Endothelial cell of umbilical vein (primary cell): ENCODE results near the gene ZFR2. TPM values are rescaled to one million over a fixed set of nuclear protein-coding genes. Genes with fewer than 3 reads are reported as not detected.

Source experiments
- BruUV-seq: library from RNA; stranded (reverse); fragments of 400-500 nt; replicated peaks from 2 replicates; lab custom pipeline; 2021; lab: Mats Ljungman, UMichigan
- CTCF ChIA-PET: fragments of 300-600, 350-600 bp; sonication (Branson Sonifier 250); formaldehyde crosslinking; loops from one replicate; lab custom pipeline; 2021; ENCODE audit warnings: antibody characterized with exemption, inconsistent platforms; lab: Charles Lee
- POLR2A ChIA-PET: fragments of 300-600, 350-600 bp; sonication (Branson Sonifier 250); formaldehyde crosslinking; loops from one replicate; lab custom pipeline; 2021; ENCODE audit warnings: antibody characterized with exemption, inconsistent platforms; lab: Charles Lee
- DNase-seq: peaks from one replicate; pipeline ENCODE4 v3.0.0-alpha.2; 2011; ENCODE audit warnings: low read depth, low spot score
- FAIRE-seq: peaks from 2 replicates; lab custom pipeline; 2011; peaks lifted over from hg19 to GRCh38; lab: Jason Lieb, UNC
- H2AFZ ChIP-seq: 2 replicates; pipeline ENCODE4 v1.6.0; 2012; ENCODE audit warnings: low read depth, low read length, control low read depth, inconsistent platforms
- H3K27ac ChIP-seq: 2 replicates; pipeline ENCODE4 v1.5.1; 2011; ENCODE audit warnings: low read depth, mild to moderate bottlenecking, control low read depth, low read length, moderate library complexity; ENCODE audit not compliant: insufficient read depth
- H3K27me3 ChIP-seq, 2 experiments: 2 replicates each; pipeline versions ENCODE4 v1.6.0 to v1.6.1; 2011; ENCODE audit warnings: low read length in 2 of 2, mixed read lengths in 1 of 2; ENCODE audit not compliant: control insufficient read depth in 2 of 2, insufficient read depth in 2 of 2
- H3K36me3 ChIP-seq, 2 experiments: 2 replicates in 1 of 2; 3 replicates in 1 of 2; pipeline ENCODE4 v1.5.1; 2011; ENCODE audit warnings: low read length in 2 of 2, mild to moderate bottlenecking in 1 of 2, moderate library complexity in 1 of 2; ENCODE audit not compliant: control insufficient read depth in 2 of 2, insufficient read depth in 2 of 2; ENCODE audit errors: extremely low read depth in 1 of 2
- H3K4me1 ChIP-seq: 3 replicates; pipeline ENCODE4 v1.5.1; 2011; ENCODE audit warnings: mild to moderate bottlenecking, low read length; ENCODE audit not compliant: control insufficient read depth, insufficient read depth; ENCODE audit errors: extremely low read depth
- H3K4me2 ChIP-seq: 2 replicates; pipeline ENCODE4 v1.6.1; 2011; ENCODE audit warnings: low read length, control low read depth, mixed read lengths; ENCODE audit not compliant: insufficient read depth
- H3K4me3 ChIP-seq, 3 experiments: fragments of 200-600 bp in 1 of 3; sonication (generic), shearing (Covaris generic) in 1 of 3; replicated peaks in 1 of 3; 2 replicates each; pipeline ENCODE4 v1.5.1; 2011 to 2016; ENCODE audit warnings: control low read depth in 3 of 3, low read length in 3 of 3, mild to moderate bottlenecking in 2 of 3, inconsistent platforms in 1 of 3, low read depth in 1 of 3, moderate library complexity in 1 of 3; ENCODE audit not compliant: insufficient read depth in 1 of 3
- H3K79me2 ChIP-seq: 2 replicates; pipeline ENCODE4 v1.6.0; 2012; ENCODE audit warnings: low read length, inconsistent platforms; ENCODE audit not compliant: control insufficient read depth, insufficient read depth
- H3K9ac ChIP-seq: replicated peaks from 2 replicates; pipeline ENCODE3; 2011; ENCODE audit warnings: low read length, control low read depth; ENCODE audit not compliant: insufficient read depth; ENCODE audit errors: extremely low read depth
- H3K9me1 ChIP-seq: replicated peaks from 3 replicates; pipeline ENCODE4 v1.6.0; 2011; ENCODE audit warnings: mild to moderate bottlenecking, low read length; ENCODE audit not compliant: control insufficient read depth, insufficient read depth; ENCODE audit errors: extremely low read depth
- H3K9me3 ChIP-seq: replicated peaks from 2 replicates; pipeline ENCODE4 v1.5.1; 2012; ENCODE audit warnings: low read length, inconsistent platforms; ENCODE audit not compliant: control insufficient read depth, insufficient read depth
- H4K20me1 ChIP-seq: replicated peaks from 2 replicates; pipeline ENCODE3; 2011; ENCODE audit warnings: mild to moderate bottlenecking, low read length; ENCODE audit not compliant: control insufficient read depth, insufficient read depth; ENCODE audit errors: extremely low read depth
- EZH2 ChIP-seq: IDR thresholded peaks from 2 replicates; pipeline ENCODE4 v1.6.1; 2012; ENCODE audit warnings: borderline replicate concordance, low read depth, mild to moderate bottlenecking, moderate library complexity, low read length, inconsistent platforms; ENCODE audit not compliant: severe bottlenecking
- FOS ChIP-seq: IDR thresholded peaks from 2 replicates; pipeline ENCODE4 v1.6.1; 2011; ENCODE audit warnings: mild to moderate bottlenecking, low read length, moderate library complexity, borderline replicate concordance; ENCODE audit not compliant: insufficient read depth
- GATA2 ChIP-seq: IDR thresholded peaks from 2 replicates; pipeline ENCODE4 v1.7.0; 2011; ENCODE audit warnings: low read depth, mild to moderate bottlenecking, moderate library complexity, mixed read lengths, low read length; ENCODE audit not compliant: insufficient read length, insufficient read depth
- JUN ChIP-seq: IDR thresholded peaks from 2 replicates; pipeline ENCODE4 v1.6.1; 2011; ENCODE audit warnings: borderline replicate concordance, low read depth; ENCODE audit not compliant: insufficient read length, insufficient read depth
- MYC ChIP-seq: IDR thresholded peaks from one replicate; pipeline ENCODE4 v1.6.1; 2011; ENCODE audit warnings: mild to moderate bottlenecking, low read depth, low read length
- POLR2A ChIP-seq: IDR thresholded peaks from 2 replicates; pipeline ENCODE4 v1.6.1; 2012; ENCODE audit warnings: low read depth, mild to moderate bottlenecking, control low read depth, low read length
- POLR2AphosphoS5 ChIP-seq: IDR thresholded peaks from 2 replicates; pipeline ENCODE4 v1.6.1; 2012; ENCODE audit warnings: low read depth, mild to moderate bottlenecking, control low read depth, low read length, moderate library complexity; ENCODE audit not compliant: insufficient read depth
- dilution Hi-C: fragments of 300-500 bp; cut with MboI; formaldehyde crosslinking; loops from one replicate; pipeline ENCODE4 v1.15.0; 2019; ENCODE audit warnings: low sequenced_read_pairs; ENCODE audit not compliant: extremely low pct_ligation_motif_present
- intact Hi-C: fragments of 100-400 bp; cut with micrococcal nuclease; formaldehyde crosslinking; loops from one replicate; pipeline ENCODE4 v1.10.0; 2022
- polyA plus RNA-seq, 4 experiments: library from polyadenylated mRNA; depleted of rRNA in 3 of 4; stranded (reverse) in 3 of 4; unstranded in 1 of 4; fragments of >200 nt; gene quantifications; 2 replicates each; pipeline versions ENCODE4 v1.2.1 to v1.2.3, GENCODE V29; 2011 to 2012; ENCODE audit warnings: missing spikeins in 1 of 4
- total RNA-seq: library from RNA; stranded (reverse); gene quantifications from 2 replicates; pipeline ENCODE4 v1.2.3, GENCODE V29; 2021
- TF ChIP-seq, protein P1 (sequence below): IDR thresholded peaks from 2 replicates; pipeline ENCODE4 v1.6.1; 2011; ENCODE audit not compliant: insufficient read depth, insufficient read length
- TF ChIP-seq, protein P2 (sequence below), 2 donors: IDR thresholded peaks; 1 replicate in 1 of 2; 2 replicates in 1 of 2; pipeline ENCODE4 v1.5.1; 2011; ENCODE audit warnings: low read length in 2 of 2, mild to moderate bottlenecking in 2 of 2, moderate library complexity in 2 of 2, control low read depth in 1 of 2, inconsistent platforms in 1 of 2, low read depth in 1 of 2; ENCODE audit not compliant: insufficient read depth in 1 of 2; ENCODE audit errors: extremely low read depth in 1 of 2

Gene ZFR2
- total and polyA plus RNA-seq, 2 donors (not counting 3 experiments of a cell fraction or from before 2014, with no cell fraction given), result not detected

DNA sequence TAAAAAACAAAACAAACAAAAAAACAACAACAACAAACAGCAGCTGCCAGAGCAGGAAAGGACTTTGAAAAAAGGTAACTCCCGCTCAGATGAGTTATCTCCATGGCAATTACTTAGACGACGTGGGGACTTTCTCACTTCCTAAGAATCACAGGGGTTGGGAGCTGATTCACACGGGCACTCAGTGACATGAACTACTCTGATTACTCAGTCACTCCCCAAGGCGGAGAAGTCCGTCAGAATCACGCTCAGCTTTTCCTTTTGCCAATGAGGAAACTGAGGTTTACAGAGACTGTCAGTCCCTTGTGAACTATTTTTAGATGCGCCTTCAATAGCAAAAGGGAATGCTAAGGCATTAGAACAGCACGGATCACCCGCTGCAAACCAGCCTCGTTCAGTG lies 50.4 kb downstream of the ZFR2 start:
- Histone ChIP-seq H3K27ac (no peak overlapping the region), H3K9ac (no peak overlapping the region), H3K9me1 (no peaks in the 10 kb centered on the region), H3K4me2 (no peak overlapping the region), H3K4me3 (no peak overlapping the region), H3K27me3 (no peaks in the 10 kb centered on the region), H2AFZ (peak overlapping the region; percentile 41), H3K79me2 (no peaks in the 10 kb centered on the region), H3K4me1 (no peaks in the 10 kb centered on the region), H3K9me3 (no peaks in the 10 kb centered on the region), H3K36me3 (no peaks in the 10 kb centered on the region), H4K20me1 (no peaks in the 10 kb centered on the region)
- TF ChIP-seq POLR2A (no peak), FOS (no peak), POLR2AphosphoS5 (no peak), GATA2 (no peak), EZH2 (no peak), JUN (no peak), MYC (no peak)
- TF ChIP-seq, protein P1, sequence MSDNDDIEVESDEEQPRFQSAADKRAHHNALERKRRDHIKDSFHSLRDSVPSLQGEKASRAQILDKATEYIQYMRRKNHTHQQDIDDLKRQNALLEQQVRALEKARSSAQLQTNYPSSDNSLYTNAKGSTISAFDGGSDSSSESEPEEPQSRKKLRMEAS, result no peak
- TF ChIP-seq, protein P2, sequence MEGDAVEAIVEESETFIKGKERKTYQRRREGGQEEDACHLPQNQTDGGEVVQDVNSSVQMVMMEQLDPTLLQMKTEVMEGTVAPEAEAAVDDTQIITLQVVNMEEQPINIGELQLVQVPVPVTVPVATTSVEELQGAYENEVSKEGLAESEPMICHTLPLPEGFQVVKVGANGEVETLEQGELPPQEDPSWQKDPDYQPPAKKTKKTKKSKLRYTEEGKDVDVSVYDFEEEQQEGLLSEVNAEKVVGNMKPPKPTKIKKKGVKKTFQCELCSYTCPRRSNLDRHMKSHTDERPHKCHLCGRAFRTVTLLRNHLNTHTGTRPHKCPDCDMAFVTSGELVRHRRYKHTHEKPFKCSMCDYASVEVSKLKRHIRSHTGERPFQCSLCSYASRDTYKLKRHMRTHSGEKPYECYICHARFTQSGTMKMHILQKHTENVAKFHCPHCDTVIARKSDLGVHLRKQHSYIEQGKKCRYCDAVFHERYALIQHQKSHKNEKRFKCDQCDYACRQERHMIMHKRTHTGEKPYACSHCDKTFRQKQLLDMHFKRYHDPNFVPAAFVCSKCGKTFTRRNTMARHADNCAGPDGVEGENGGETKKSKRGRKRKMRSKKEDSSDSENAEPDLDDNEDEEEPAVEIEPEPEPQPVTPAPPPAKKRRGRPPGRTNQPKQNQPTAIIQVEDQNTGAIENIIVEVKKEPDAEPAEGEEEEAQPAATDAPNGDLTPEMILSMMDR (IDR thresholded peaks at IDR 0.05; ENCODE audit: extremely low read depth in 1 of 2, insufficient read depth in 1 of 2, low read depth in 1 of 2, low read length in 2 of 2), result no peak
- no TSS peak for BruUV-seq
- ChIA-PET POLR2A (no interaction called here), CTCF (interaction anchor here (0.7 to 2.3 kb wide), 5 partner anchors 12 to 72 kb away, joined by 3 to 5 read pairs (median 3); no protein-coding TSS in a partner anchor)
- intact Hi-C loops, result no loop called here
- DNase-seq (peak; percentile 15), FAIRE-seq (peak; percentile 71)
- dilution Hi-C loops, result no loop called here
